GM23338 (cell line): Measurements from ENCODE around the gene CTU2.

Experiments used
- ETS1 ChIP-seq: IDR thresholded peaks from 2 replicates; pipeline ENCODE4 v1.6.1; 2016; ENCODE audit warnings: antibody characterized with exemption
- EZH2 ChIP-seq: fragments of 200-600 bp; sonication (generic); IDR thresholded peaks from one replicate; pipeline ENCODE4 v1.8.0; 2017; ENCODE audit warnings: antibody characterized with exemption, mild to moderate bottlenecking, low read depth; ENCODE audit not compliant: unreplicated experiment
- EZH2phosphoT487 ChIP-seq: fragments of 200-600 bp; sonication (generic); IDR thresholded peaks from one replicate; pipeline ENCODE4 v1.8.1; 2018; ENCODE audit warnings: antibody characterized with exemption; ENCODE audit not compliant: unreplicated experiment
- JUNB ChIP-seq: IDR thresholded peaks from one replicate; pipeline ENCODE4 v1.6.1; 2016; ENCODE audit warnings: antibody characterized with exemption; ENCODE audit not compliant: unreplicated experiment
- NANOG ChIP-seq: IDR thresholded peaks from 2 replicates; pipeline ENCODE4 v1.6.1; 2016; ENCODE audit warnings: antibody characterized with exemption, borderline replicate concordance
- POLR2AphosphoS5 ChIP-seq: IDR thresholded peaks from 2 replicates; pipeline ENCODE4 v1.6.1; 2016; ENCODE audit warnings: antibody characterized with exemption, low read depth
- TF ChIP-seq, protein P1 (sequence below), 2 experiments: fragments of 200-600 bp in 1 of 2; sonication (generic) in 1 of 2; conservative IDR thresholded peaks; 2 replicates each; pipeline versions ENCODE4 v1.5.1 to v1.6.1; 2016 to 2017; ENCODE audit warnings: antibody characterized with exemption in 2 of 2, low read depth in 2 of 2, mild to moderate bottlenecking in 2 of 2, moderate library complexity in 1 of 2

DNA sequence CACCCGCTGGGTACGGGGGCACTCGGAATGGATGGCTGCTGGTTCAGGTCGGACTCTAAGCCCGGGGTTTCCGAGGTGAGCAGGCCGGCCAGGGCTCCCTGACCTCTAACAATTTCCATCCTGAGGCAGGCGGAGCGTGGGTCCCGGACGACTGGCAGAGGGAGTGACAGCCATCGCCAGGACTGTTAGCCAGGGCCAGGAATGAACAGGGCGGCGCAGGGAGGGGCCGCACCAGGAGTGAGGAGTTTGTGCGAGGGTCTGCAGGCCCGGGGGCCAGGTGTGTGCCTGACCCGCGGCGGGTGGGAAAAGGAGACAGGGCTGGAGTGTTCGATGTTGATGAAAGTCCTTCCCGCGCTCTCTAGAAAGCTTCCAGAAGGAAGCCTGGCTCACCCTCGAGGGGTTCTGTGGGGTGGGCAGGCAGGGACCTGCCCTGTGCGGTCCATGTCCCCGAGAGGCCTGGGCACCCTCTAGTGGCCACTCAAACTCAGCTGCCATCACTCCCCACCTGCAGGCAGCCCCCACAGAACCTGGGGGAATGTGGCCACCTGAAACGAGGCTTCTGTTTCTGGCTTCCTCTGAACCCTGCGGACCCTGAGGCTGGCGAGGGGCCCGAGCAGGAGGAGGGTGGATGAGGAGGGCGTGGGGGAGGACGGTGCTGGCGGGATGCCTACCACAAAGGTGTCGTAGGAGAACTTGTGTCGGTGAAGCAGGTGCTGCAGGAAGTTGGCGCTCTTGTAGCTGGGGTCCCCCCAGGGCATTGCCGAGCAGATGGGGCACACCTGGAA, 8.3 kb upstream of the CTU2 start:
- TF ChIP-seq, protein P1, sequence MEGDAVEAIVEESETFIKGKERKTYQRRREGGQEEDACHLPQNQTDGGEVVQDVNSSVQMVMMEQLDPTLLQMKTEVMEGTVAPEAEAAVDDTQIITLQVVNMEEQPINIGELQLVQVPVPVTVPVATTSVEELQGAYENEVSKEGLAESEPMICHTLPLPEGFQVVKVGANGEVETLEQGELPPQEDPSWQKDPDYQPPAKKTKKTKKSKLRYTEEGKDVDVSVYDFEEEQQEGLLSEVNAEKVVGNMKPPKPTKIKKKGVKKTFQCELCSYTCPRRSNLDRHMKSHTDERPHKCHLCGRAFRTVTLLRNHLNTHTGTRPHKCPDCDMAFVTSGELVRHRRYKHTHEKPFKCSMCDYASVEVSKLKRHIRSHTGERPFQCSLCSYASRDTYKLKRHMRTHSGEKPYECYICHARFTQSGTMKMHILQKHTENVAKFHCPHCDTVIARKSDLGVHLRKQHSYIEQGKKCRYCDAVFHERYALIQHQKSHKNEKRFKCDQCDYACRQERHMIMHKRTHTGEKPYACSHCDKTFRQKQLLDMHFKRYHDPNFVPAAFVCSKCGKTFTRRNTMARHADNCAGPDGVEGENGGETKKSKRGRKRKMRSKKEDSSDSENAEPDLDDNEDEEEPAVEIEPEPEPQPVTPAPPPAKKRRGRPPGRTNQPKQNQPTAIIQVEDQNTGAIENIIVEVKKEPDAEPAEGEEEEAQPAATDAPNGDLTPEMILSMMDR (conservative IDR thresholded peaks at IDR 0.05; ENCODE audit: low read depth in 2 of 2), result peak; percentile 52 to 77
- no peak for TF ChIP-seq EZH2
- no peak for TF ChIP-seq ETS1
- TF ChIP-seq JUNB, result no peak
- TF ChIP-seq NANOG, result no peak
- TF ChIP-seq EZH2phosphoT487, result no peak
- TF ChIP-seq POLR2AphosphoS5, result no peak
